Peyer's patch (tissue), 4 donors: Measurements from ENCODE around the gene PCDHB8.

Experiments
- POLR2A ChIP-seq, 2 donors: fragments of 450-650 bp; IDR thresholded peaks; one replicate each; pipeline ENCODE4 v1.5.1; 2017; ENCODE audit warnings: antibody characterized with exemption in 2 of 2, mild to moderate bottlenecking in 2 of 2, moderate library complexity in 2 of 2
- TF ChIP-seq, protein P1 (sequence below), 6 experiments: fragments of 450-650 bp in 4 of 6; fragments of 200-600 bp in 2 of 6; sonication (generic) in 1 of 6; IDR thresholded peaks; one replicate each; pipeline ENCODE4 v1.5.1; 2017 to 2019; ENCODE audit warnings: antibody characterized with exemption in 6 of 6, mild to moderate bottlenecking in 3 of 6, moderate library complexity in 1 of 6

- TF ChIP-seq POLR2A (IDR thresholded peaks at IDR 0.05), result no peak
- TF ChIP-seq, protein P1, sequence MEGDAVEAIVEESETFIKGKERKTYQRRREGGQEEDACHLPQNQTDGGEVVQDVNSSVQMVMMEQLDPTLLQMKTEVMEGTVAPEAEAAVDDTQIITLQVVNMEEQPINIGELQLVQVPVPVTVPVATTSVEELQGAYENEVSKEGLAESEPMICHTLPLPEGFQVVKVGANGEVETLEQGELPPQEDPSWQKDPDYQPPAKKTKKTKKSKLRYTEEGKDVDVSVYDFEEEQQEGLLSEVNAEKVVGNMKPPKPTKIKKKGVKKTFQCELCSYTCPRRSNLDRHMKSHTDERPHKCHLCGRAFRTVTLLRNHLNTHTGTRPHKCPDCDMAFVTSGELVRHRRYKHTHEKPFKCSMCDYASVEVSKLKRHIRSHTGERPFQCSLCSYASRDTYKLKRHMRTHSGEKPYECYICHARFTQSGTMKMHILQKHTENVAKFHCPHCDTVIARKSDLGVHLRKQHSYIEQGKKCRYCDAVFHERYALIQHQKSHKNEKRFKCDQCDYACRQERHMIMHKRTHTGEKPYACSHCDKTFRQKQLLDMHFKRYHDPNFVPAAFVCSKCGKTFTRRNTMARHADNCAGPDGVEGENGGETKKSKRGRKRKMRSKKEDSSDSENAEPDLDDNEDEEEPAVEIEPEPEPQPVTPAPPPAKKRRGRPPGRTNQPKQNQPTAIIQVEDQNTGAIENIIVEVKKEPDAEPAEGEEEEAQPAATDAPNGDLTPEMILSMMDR (IDR thresholded peaks at IDR 0.05), result no peak
Measured at GRCh38 chr5:141175933-141176332, 1.7 kb upstream of the PCDHB8 start.
